Osteocyte (in vitro differentiated cells): ENCODE measurements around the gene MAFG. TPM values are rescaled to one million over a fixed set of nuclear protein-coding genes. Genes with fewer than 3 reads are reported as not detected.

Experiments used
- DNase-seq: peaks from one replicate; pipeline ENCODE4 v3.0.0; 2021; ENCODE audit warnings: mixed read lengths; ENCODE audit not compliant: unreplicated experiment; ENCODE audit errors: extremely low spot score
- H3K27ac Mint-ChIP-seq: one replicate; pipeline ENCODE4 v1.8.0; 2021; ENCODE audit warnings: mild to moderate bottlenecking, mixed read lengths; ENCODE audit not compliant: unreplicated experiment
- H3K27me3 Mint-ChIP-seq: one replicate; pipeline ENCODE4 v1.8.0; 2021; ENCODE audit warnings: mixed read lengths; ENCODE audit not compliant: unreplicated experiment
- H3K36me3 Mint-ChIP-seq: one replicate; pipeline ENCODE4 v1.8.0; 2021; ENCODE audit warnings: mixed read lengths; ENCODE audit not compliant: unreplicated experiment
- H3K4me1 Mint-ChIP-seq: one replicate; pipeline ENCODE4 v1.8.0; 2021; ENCODE audit warnings: mixed read lengths; ENCODE audit not compliant: unreplicated experiment
- H3K4me3 Mint-ChIP-seq: one replicate; pipeline ENCODE4 v1.8.0; 2021; ENCODE audit warnings: mild to moderate bottlenecking, moderate library complexity, mixed read lengths; ENCODE audit not compliant: unreplicated experiment
- H3K9me3 Mint-ChIP-seq: one replicate; pipeline ENCODE4 v1.8.0; 2021; ENCODE audit warnings: mixed read lengths; ENCODE audit not compliant: unreplicated experiment
- CTCF ChIP-seq: fragments of 200-600 bp; sonication (generic); IDR thresholded peaks from 2 replicates; pipeline ENCODE4 v1.5.0; 2021; ENCODE audit warnings: antibody characterized with exemption, mild to moderate bottlenecking, moderate library complexity
- total RNA-seq: library from RNA; stranded (reverse); gene quantifications from 2 replicates; pipeline ENCODE4 v1.2.1, GENCODE V29; 2021

Gene MAFG
- total RNA-seq, 1 donor from 2014 or later, result 34.7 TPM

- no peak for DNase-seq
- TF ChIP-seq CTCF, result no peak
- Mint-ChIP-seq H3K4me1 (peaks cover 10% of the 10 kb centered on the region), H3K4me3 (no peak overlapping the region), H3K36me3 (peaks cover 9% of the 10 kb centered on the region), H3K27ac (no peak overlapping the region), H3K27me3 (no peaks in the 10 kb centered on the region), H3K9me3 (no peaks in the 10 kb centered on the region)
These were observed 22.7 kb downstream of the MAFG start for GRCh38 chr17:81904600-81905423.

GRCh38 chr17:81903896-81904599, 23.5 kb downstream of the MAFG start:
- no peak for DNase-seq
- Mint-ChIP-seq H3K27ac (no peak overlapping the region), H3K4me1 (peaks cover 17% of the 10 kb centered on the region), H3K4me3 (no peak overlapping the region), H3K9me3 (no peaks in the 10 kb centered on the region), H3K36me3 (peaks cover 10% of the 10 kb centered on the region), H3K27me3 (no peaks in the 10 kb centered on the region)
- no peak for TF ChIP-seq CTCF

- H3K27me3 Mint-ChIP-seq, result no peaks in the 10 kb centered on the region
- H3K4me1 Mint-ChIP-seq, result peaks cover 24% of the 10 kb centered on the region
- H3K4me3 Mint-ChIP-seq, result no peak overlapping the region
- H3K36me3 Mint-ChIP-seq, result peaks cover 9% of the 10 kb centered on the region
- no peak for DNase-seq
- no peaks in the 10 kb centered on the region for H3K9me3 Mint-ChIP-seq
- H3K27ac Mint-ChIP-seq, result no peak overlapping the region
- no peak for TF ChIP-seq CTCF
These were observed 24.1 kb downstream of the MAFG start for GRCh38 chr17:81903415-81903831.

GRCh38 chr17:81902653-81903414, 24.7 kb downstream of the MAFG start:
- Mint-ChIP-seq H3K4me1 (peaks cover 29% of the 10 kb centered on the region), H3K4me3 (no peak overlapping the region), H3K27ac (no peak overlapping the region), H3K27me3 (no peaks in the 10 kb centered on the region), H3K9me3 (no peaks in the 10 kb centered on the region), H3K36me3 (peaks cover 10% of the 10 kb centered on the region)
- DNase-seq, result no peak
- no peak for TF ChIP-seq CTCF
